ENCODE results near the gene SEPSECS. TPM values are rescaled to one million over a fixed set of nuclear protein-coding genes. Genes with fewer than 3 reads are reported as not detected.

The SEPSECS gene
- total and polyA plus RNA-seq, 2 of the 13 experiments (the other 11 are each of a cell fraction or from before 2014, with no cell fraction given): 9.4 to 14.3 TPM

- TF ChIP-seq ZNF646 (CRISPR knock-in tag; IDR thresholded peaks at IDR 0.05): no peak
- TF ChIP-seq DRAP1 (CRISPR knock-in tag; IDR thresholded peaks at IDR 0.05): no peak
- TF ChIP-seq TEF (CRISPR knock-in tag; IDR thresholded peaks at IDR 0.05): no peak
- no peak for TF ChIP-seq BRF2 (CRISPR knock-in tag; IDR thresholded peaks at IDR 0.05)
- no peak for TF ChIP-seq YEATS2 (CRISPR knock-in tag; IDR thresholded peaks at IDR 0.05; ENCODE audit: borderline replicate concordance)
- no peak for TF ChIP-seq ZNF629 (CRISPR knock-in tag; conservative IDR thresholded peaks at IDR 0.05)
- TF ChIP-seq CBFB (CRISPR knock-in tag; IDR thresholded peaks at IDR 0.05): no peak
Measured at GRCh38 chr4:25088093-25088952, 71.9 kb downstream of the SEPSECS start (continued).
